Muscle of leg (tissue), 11 donors: ENCODE data around the gene AMER2. TPM values are rescaled to one million over a fixed set of nuclear protein-coding genes. Genes with fewer than 3 reads are reported as not detected.

Experiments used
- DNase-seq: peaks from one replicate; pipeline ENCODE4 v3.0.0; 2013
- H3K27ac ChIP-seq: one replicate; pipeline ENCODE4 v1.5.1; 2013; ENCODE audit warnings: mild to moderate bottlenecking, low read length, control low read depth
- H3K27me3 ChIP-seq: one replicate; pipeline ENCODE4 v1.6.1; 2013; ENCODE audit warnings: low read length; ENCODE audit not compliant: control insufficient read depth, insufficient read depth
- H3K36me3 ChIP-seq: one replicate; pipeline ENCODE4 v1.6.1; 2013; ENCODE audit warnings: low read length; ENCODE audit not compliant: control insufficient read depth, insufficient read depth
- H3K4me1 ChIP-seq: one replicate; pipeline ENCODE4 v1.6.1; 2013; ENCODE audit warnings: low read length; ENCODE audit not compliant: control insufficient read depth, insufficient read depth
- H3K4me3 ChIP-seq: one replicate; pipeline ENCODE4 v1.5.1; 2013; ENCODE audit warnings: low read length, control low read depth
- H3K9me3 ChIP-seq: replicated peaks from 2 replicates; pipeline ENCODE4 v1.6.1; 2013; ENCODE audit warnings: low read depth, low read length; ENCODE audit not compliant: control insufficient read depth
- WGBS: methylation state at CpG from one replicate; pipeline ENCODE4 v1.1.5; 2013; ENCODE audit warnings: missing lambda C conversion rate; ENCODE audit not compliant: insufficient coverage; 5-methylcytosine and 5-hydroxymethylcytosine counted together
- polyA plus RNA-seq, 8 donors: library from polyadenylated mRNA; unstranded; fragments of 120-200 nt; gene quantifications; one replicate each; pipeline versions ENCODE4 v1.2.1 to v1.2.3, GENCODE V29; 2013; ENCODE audit warnings: inconsistent platforms in 1 of 8, low replicate concordance in 1 of 8; ENCODE audit not compliant: insufficient read length in 8 of 8, insufficient read depth in 1 of 8
- total RNA-seq: library from RNA; stranded (reverse); fragments of 120-200 nt; gene quantifications from one replicate; pipeline ENCODE4 v1.2.4, GENCODE V29; 2013

AMER2 gene
- total and polyA plus RNA-seq, 9 donors = 0.03 to 0.13 (median 0.05) TPM

DNA sequence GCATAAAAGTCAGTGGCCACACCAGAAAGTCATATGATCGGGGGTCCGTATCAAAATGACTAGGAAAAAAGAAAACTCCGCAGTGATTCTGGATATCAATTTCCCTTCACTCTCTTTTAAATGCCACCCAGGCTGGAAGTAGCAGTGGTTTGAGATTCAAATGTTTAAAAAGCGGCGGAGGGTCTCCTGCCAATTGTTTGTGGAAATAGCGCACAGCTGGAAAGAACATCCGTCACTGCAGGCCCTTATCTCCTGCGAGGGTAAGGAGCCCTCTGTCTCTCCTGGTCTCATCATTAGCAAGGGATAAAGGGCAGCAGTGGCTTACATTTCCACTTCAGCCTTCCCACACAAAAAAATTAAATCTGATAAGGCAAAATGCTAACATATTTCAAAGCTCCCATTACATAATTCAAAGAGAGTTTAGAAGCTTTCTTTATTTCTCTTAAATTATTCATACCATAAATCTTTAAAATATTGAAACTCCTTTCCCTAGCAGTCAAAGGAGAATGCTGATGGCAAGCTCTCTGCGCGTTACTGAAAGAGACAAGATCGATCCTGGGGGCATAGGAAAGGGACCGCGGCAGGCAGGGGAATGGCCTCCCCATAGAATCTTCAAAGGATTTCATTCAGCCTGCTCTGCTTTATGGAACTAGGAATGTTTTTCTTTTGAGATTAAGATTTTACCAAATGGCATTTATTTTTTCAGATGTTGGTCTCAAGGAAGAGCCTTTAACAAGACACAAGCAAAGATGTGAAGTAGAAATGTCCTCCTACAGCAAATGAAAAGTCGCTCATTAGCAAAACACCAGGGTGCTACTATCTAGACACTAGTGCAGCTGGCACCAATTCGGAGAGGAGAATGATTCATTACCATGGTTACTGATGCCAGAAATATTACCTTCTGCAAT lies 35.0 kb downstream of the AMER2 start:
- Histone ChIP-seq H3K27me3 (peaks cover 17% of the 10 kb centered on the region), H3K4me3 (no peak overlapping the region), H3K9me3 (no peaks in the 10 kb centered on the region), H3K36me3 (no peaks in the 10 kb centered on the region), H3K27ac (no peak overlapping the region), H3K4me1 (no peaks in the 10 kb centered on the region)
- DNase-seq = no peak
- 20% methylated on average over 8 of the region's 15 CpGs for WGBS

DNA sequence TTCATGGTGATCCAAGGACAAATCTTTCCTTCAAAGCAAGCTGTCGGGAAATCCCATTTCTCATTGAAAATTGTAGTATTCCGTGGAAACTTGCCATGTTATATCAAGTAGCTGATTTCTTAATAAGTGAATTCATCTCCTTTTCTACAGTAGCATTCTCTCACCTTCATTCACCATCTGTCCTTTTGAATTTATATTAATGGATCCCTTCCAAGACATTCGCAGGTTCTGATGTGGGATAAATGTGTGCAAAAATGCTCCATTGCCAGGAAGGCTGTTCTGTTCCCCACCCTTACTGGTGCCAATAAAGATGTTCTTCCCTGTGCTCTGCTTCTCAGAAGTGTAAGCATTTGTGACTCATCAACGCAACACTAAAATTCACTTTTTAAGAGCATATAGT lies 36.2 kb downstream of the AMER2 start:
- H3K4me3 ChIP-seq = no peak overlapping the region
- H3K36me3 ChIP-seq = no peaks in the 10 kb centered on the region
- H3K4me1 ChIP-seq = no peaks in the 10 kb centered on the region
- H3K27me3 ChIP-seq = peaks cover 17% of the 10 kb centered on the region
- no peak overlapping the region for H3K27ac ChIP-seq
- DNase-seq = no peak
- WGBS = no CpG with 5 or more reads among the region's 4 CpGs
- H3K9me3 ChIP-seq = no peaks in the 10 kb centered on the region

DNA sequence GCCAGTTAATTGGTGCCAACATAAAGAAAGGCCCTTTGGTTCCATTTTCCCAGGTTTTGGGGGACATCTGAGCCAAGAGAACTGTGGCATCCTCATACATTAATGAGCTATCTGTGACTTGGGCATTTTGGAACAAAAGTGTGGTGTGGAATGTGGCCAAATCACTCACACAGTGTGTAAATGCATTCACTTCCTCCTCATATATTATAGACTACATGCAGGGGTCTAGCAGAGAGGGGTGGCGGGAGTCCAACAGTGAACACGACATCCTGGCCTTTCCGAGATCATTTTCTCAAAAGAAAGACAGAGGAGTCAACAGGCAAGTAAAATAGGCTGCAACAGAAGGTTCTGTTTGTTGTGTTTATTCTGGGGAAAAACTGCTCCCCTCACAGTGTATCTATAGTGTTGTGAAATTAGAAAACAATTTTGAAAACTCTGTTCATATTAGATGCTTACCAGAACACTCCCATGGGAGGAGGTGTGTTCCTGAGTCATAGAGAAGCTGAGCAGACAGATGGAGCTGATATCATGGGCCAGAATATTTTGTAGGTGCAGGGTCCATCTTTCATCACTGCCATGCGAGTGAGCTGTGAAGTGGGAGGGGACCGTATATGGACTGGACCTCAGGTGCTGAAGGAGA lies 39.2 kb downstream of the AMER2 start:
- DNase-seq = peak; percentile 53

DNA sequence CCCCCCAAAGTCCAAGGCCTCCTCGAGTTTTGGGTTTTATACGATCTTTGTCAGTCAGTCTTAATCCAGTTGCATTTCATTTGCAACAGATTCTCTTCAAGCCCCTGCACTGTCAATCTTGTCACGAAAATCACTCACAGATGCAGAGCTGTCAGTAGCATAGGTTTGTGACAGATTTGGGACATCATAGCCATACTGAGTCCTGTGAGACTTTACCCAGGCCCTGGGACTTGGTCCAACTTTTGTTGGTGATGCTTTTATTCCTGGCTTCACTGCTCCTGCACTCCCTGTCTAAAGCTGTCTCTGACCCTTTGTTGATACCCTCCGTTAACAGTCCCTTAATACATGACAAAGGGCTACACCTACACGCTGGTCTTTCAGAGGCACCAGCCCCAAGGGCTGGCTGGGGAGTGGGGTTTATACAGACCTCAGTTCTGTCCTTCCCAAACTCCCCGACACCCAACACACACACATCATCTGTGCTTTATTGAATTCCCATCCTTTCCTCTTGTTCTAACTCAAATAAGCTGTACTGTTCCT lies 40.1 kb downstream of the AMER2 start:
- Histone ChIP-seq H3K27ac (no peak overlapping the region), H3K4me1 (no peaks in the 10 kb centered on the region), H3K9me3 (no peaks in the 10 kb centered on the region), H3K36me3 (no peaks in the 10 kb centered on the region), H3K4me3 (no peak overlapping the region), H3K27me3 (peaks cover 7% of the 10 kb centered on the region)
- DNase-seq = no peak
- 53% methylated on average over 3 of the region's 6 CpGs for WGBS

More for the DNA sequence above, 39.2 kb downstream of the AMER2 start:
- no peaks in the 10 kb centered on the region for H3K36me3 ChIP-seq
- no peak overlapping the region for H3K27ac ChIP-seq
- no peaks in the 10 kb centered on the region for H3K9me3 ChIP-seq
- 49% methylated on average over 2 of the region's 5 CpGs for WGBS
- no peak overlapping the region for H3K4me3 ChIP-seq
- H3K27me3 ChIP-seq = peaks cover 13% of the 10 kb centered on the region
- no peaks in the 10 kb centered on the region for H3K4me1 ChIP-seq

DNA sequence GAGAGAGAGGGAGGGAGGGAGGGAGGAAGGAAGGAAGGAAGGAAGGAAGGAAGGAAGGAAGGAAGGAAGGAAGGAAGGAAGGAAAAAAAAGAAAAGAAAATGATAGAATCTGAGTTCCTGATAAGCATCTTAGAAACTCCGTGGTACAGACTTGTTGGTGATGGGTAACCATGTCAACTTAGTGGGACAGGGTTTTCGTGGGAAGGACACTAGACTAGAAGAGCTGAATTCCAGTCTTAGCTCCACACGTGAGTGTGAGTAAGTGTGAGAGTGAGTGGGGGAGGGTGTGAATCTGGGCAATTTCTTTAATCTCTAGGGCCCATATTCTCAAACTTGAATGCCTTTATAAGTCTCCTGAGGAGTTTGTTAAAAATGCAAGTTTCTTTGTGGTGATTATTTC lies 41.1 kb downstream of the AMER2 start:
- Histone ChIP-seq H3K27ac (no peak overlapping the region), H3K4me1 (no peaks in the 10 kb centered on the region), H3K27me3 (peaks cover 3% of the 10 kb centered on the region), H3K9me3 (no peaks in the 10 kb centered on the region), H3K4me3 (no peak overlapping the region), H3K36me3 (no peaks in the 10 kb centered on the region)
- WGBS = 41% methylated on average over 2 of the region's 3 CpGs
- no peak for DNase-seq

DNA sequence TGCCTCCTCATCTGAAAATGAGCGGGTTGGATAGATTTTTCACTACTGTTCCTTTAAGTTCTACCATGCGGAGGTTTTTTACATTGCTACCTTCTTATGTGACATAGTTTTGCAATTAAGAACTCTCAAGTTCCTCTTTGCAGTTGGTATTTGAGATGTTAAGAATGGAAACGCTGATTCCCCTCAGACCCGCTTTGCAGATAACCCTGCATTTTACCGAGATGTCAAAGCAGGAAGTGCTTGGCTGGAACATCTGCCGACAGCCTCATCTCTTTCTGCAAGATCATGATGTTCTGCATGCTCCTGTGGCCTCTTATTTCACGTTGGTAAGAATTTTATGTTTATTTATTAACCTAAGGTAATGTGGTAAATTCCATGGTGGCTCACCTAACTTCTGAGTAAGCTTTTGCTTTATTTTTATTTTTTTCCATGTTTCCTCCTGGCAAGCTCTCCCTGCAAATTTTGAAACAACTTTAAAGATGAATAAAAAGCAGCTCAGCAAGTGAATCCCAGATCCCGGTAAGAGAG lies 53.6 kb downstream of the AMER2 start:
- WGBS = 42% methylated on average over 3 of the region's 8 CpGs
- peaks cover 4% of the 10 kb centered on the region for H3K27me3 ChIP-seq

DNA sequence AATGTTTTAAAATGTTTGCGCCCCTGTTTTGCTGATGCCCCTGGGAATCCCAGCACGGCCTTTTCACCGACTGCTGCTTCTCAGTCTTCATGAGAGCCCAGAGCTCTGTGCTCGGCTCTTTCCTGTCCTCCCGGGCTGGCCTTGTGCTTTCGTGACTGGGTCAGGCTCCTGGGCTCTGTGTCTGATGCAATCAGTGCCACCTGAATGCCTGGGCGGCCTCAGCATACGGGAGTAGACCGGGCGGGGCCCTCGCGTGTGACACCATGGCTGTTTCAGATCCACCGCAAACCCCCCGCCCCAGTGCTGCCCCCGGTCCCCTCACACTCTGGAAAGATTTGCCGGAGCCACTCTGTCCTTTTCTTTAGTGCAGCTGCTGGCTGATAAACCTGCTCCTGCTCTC lies 54.8 kb downstream of the AMER2 start:
- Histone ChIP-seq H3K9me3 (no peaks in the 10 kb centered on the region), H3K36me3 (no peaks in the 10 kb centered on the region), H3K27me3 (peaks cover 4% of the 10 kb centered on the region), H3K27ac (no peak overlapping the region), H3K4me3 (no peak overlapping the region), H3K4me1 (no peaks in the 10 kb centered on the region)
- no peak for DNase-seq
- WGBS = 78% methylated on average over 16 of the region's 16 CpGs

More for the DNA sequence above, 53.6 kb downstream of the AMER2 start:
- Histone ChIP-seq H3K9me3 (no peaks in the 10 kb centered on the region), H3K36me3 (no peaks in the 10 kb centered on the region), H3K27ac (no peak overlapping the region), H3K4me1 (no peaks in the 10 kb centered on the region), H3K4me3 (no peak overlapping the region)
- no peak for DNase-seq

DNA sequence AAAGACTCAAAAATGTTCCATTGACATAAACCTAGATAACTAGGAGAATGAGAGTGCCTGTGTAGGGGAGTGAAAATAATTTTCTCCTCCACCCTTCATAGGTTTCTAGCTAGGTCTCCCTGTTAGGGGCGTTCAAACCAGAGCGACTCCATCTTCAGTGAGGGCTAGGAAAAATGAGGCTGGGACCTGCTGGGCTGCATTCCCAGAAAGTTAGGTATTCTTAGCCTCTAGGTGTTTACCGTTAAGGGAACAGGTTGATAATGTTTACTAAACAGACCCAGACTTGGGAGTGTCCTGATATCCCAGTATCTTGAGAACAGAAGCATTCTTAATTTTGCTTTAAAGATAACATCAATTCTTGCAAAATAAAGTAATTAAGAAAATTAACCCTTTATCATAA lies 56.0 kb downstream of the AMER2 start:
- Histone ChIP-seq H3K4me1 (no peaks in the 10 kb centered on the region), H3K4me3 (no peak overlapping the region), H3K27me3 (peaks cover 4% of the 10 kb centered on the region), H3K27ac (no peak overlapping the region), H3K9me3 (no peaks in the 10 kb centered on the region), H3K36me3 (no peaks in the 10 kb centered on the region)
- WGBS = 86% methylated on average over 2 of the region's 3 CpGs
- no peak for DNase-seq

DNA sequence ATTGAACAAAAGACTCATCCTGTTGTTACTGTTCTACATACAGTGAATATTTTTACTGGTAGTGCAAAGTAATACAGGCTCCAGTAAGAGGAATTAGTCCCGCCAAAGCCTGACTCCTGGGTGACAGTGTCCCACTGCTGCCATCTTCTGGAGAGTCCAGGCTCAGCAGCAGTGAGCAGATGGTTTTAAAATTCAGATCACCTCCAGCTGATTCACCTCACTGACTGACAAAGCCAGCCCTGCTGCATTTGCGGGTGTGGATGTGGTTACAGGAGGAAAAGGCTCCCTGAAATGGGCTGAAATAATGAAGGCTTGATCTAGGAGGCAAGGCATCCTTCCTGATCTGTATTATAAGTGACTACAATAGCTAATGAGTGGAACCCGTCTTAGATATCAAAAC lies 57.9 kb downstream of the AMER2 start:
- H3K4me3 ChIP-seq = no peak overlapping the region
- H3K36me3 ChIP-seq = no peaks in the 10 kb centered on the region
- DNase-seq = peak; percentile 85
- H3K27ac ChIP-seq = no peak overlapping the region
- H3K27me3 ChIP-seq = peaks cover 4% of the 10 kb centered on the region
- H3K9me3 ChIP-seq = no peaks in the 10 kb centered on the region
- no peaks in the 10 kb centered on the region for H3K4me1 ChIP-seq
- WGBS = 0% methylated on average over 1 of the region's 3 CpGs

DNA sequence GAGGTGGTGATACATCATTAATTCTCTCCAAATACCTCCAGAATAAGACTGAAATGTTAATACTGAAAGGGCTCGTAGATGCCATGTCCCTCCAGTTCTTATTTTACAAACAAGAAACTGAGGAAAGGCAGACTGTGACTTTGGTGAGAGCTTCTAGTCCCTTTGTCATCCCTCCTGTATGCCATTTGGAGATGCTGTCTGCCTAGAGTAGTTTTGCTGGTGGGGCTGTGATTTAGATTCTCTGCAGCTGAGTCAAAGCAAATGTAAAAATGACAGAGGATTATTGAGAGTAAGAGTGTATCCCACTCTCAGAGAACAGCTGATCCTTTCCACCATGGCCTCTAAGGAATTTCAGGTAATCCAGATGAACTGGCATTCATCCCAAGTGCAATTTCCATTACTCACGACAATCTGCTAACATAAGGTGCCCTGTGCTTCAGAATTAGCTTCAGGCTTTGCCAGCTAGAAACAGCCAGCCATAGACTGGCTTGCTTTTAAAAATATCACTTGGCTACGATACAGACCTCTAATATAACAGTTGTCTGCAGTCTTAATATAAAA lies 59.3 kb downstream of the AMER2 start:
- H3K9me3 ChIP-seq = no peaks in the 10 kb centered on the region
- whole genome bisulfite sequencing = 29% methylated on average over 1 of the region's 3 CpGs
- DNase-seq = peak; percentile 8
- H3K36me3 ChIP-seq = no peaks in the 10 kb centered on the region
- H3K27me3 ChIP-seq = peaks cover 4% of the 10 kb centered on the region
- H3K4me1 ChIP-seq = no peaks in the 10 kb centered on the region
- no peak overlapping the region for H3K27ac ChIP-seq
- no peak overlapping the region for H3K4me3 ChIP-seq
